Measurements from ENCODE around the gene HS2ST1. TPM values are rescaled to one million over a fixed set of nuclear protein-coding genes. Genes with fewer than 3 reads are reported as not detected.
"Not testable (repeated sequence)": the region's sequence is repeated elsewhere in the genome, so short reads cannot be mapped to it uniquely, and the experiment has no call there.

The HS2ST1 gene
- total RNA-seq, 1 experiment from 2014 or later, result 27.8 TPM

GRCh38 chr1:87013385-87013784, 99.0 kb downstream of the HS2ST1 start:
- DNase-seq (ENCODE audit: low read depth), result not testable (repeated sequence)

GRCh38 chr1:87017998-87018672, 103.7 kb downstream of the HS2ST1 start:
- DNase-seq (ENCODE audit: low read depth), result no peak

DNA sequence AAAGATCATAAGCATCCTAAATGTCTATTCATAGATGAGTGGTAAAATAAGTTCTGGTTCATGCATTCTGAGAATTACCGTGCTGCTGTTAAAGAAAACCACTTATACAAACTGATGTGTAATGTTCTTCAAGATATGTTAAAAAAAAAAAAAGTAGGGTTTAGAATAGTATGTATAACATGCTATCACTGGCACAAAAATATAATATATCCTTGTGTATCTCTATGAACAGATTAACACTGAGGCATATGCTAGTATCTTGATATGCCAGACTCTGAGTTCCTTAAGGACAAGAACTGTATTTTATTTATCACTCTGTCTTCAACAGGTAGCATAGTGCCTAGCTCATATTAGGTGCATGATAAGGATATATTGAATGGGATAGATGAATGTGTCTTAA, 108.9 kb downstream of the HS2ST1 start:
- no peak for DNase-seq (ENCODE audit: low read depth)

DNA sequence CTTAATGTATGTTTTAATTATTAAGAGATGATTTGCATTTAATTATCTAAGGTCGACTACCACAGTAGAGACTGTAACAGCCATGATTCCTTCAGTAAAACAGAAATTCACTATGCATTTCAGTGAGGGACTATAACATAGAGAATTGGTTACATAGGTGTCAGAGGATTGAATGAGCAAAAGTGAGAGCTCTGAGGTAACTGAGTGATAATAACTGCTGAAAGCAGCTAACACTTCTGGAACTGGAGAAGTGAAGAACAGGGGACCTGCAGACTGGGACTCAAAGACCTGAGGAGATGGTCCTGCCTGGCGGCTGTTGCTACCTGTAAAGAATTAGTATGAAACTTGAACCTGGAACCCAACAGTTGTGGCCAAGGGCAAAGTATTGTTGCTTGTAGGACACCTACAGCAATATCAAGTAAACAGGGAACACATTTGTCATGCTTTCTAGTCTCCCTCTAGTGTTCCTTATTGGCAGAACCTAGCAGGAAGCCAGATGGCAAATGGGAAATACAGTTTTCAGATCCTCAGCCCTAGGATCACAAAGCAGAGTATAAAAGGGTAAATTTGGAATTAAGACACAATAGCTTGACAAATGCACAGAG, 110.6 kb downstream of the HS2ST1 start:
- peak; percentile 37 for DNase-seq (ENCODE audit: low read depth)

DNA sequence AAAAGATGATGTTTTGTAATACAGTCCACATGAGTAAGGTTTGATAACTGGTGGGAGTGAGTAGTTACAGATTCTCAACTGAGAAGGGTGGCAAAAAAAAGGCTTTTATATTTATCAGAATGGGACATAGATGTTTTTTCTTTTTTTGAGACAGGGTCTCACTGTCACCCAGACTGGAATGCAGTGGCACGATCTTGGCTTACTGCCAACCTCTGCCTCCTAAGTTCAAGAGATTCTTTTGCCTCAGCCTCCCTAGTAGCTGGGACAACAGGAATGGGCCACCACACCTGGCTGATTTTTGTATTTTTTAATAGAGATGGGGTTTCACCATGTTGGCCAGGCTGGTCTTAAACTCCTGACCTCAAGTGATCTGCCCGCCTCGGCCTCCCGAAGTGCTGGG, 113.1 kb downstream of the HS2ST1 start:
- not testable (repeated sequence) for DNase-seq (ENCODE audit: low read depth)

DNA sequence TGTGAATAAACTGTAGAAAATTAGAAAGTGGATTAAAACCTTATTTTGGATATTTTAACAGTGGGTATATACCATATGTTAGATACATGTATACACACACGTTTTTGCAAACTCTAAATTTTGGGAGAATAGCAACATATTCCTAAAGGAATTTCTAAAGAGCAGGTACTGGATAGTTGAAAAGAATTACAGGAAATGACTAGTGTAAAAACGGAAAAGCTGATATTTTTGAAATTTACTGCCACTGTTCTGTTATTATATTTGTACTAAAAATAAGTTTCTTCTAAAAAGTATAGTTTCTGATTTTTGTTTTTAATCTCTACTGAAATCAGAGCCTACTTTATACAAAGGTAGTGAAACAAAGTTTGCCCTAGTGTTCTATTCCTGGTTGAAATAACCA, 114.1 kb downstream of the HS2ST1 start:
- DNase-seq (ENCODE audit: low read depth), result no peak

GRCh38 chr1:87030740-87031690, 116.6 kb downstream of the HS2ST1 start:
- DNase-seq (ENCODE audit: low read depth), result no peak

DNA sequence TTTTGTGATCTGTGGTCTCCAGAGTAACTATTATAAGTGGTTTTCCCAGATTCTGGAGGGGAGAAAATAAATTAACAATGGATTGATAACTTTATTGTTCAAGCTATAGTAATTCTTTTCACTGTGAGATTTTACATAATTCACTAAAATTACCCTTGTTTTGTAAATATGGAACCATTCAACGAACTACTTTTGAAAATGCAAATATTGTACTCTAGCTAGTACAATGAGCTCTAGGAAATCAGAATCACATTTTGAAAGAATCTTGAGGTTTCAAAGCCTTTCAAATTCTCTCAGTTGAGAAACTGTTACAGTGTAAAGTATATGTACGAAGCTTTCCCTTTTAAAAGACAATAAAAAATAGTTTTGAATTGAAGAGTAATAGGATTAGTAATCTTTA, 119.9 kb downstream of the HS2ST1 start:
- no peak for DNase-seq (ENCODE audit: low read depth)

GRCh38 chr1:87039096-87039495, 124.7 kb downstream of the HS2ST1 start:
- no peak for DNase-seq (ENCODE audit: low read depth)

- no peak for DNase-seq (ENCODE audit: low read depth)
Measured at GRCh38 chr1:87042111-87042811, 127.8 kb downstream of the HS2ST1 start.

- DNase-seq (ENCODE audit: low read depth), result no peak
Measured at GRCh38 chr1:87044424-87044823, 130.0 kb downstream of the HS2ST1 start.

DNA sequence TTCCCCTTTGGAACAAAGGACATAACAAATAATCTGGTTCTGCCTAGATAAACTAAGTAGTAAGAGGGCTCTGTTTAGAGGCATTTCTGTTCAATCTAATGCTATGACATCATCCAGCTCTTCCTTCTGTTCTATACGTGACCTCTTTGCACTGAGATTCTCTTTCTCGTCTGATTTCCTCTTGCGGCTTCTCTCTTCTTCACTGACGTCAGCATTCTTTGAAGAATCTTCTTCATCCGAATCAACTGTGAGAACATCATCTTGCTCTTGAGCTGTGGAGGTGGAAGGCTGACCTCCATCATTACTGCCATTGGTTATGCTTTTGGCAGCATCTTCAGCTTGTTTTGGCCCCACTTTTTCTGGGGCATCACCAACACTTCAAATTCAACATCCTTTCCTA, 130.4 kb downstream of the HS2ST1 start:
- no peak for DNase-seq (ENCODE audit: low read depth)

- DNase-seq (ENCODE audit: low read depth), result peak; percentile 20
Measured at GRCh38 chr1:87045761-87046304, 131.4 kb downstream of the HS2ST1 start.

DNA sequence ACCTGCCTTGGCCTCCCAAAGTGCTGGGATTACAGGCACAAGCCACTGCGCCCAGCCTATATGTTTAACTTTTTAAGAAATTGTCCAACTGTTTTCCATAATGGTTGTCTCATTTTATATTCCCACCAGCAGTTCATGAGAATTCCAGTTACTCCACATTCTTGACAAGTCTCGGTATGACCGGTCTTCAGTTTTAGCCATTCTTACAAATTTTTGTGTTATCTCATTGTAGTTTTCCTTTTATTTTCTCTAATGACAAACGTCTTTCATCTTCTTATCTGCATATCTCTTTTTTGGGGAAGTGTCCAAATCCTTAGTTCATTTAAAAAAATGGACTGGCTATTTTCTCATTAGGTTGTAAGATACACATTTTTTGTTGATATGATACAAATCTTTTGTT, 132.5 kb downstream of the HS2ST1 start:
- no peak for DNase-seq (ENCODE audit: low read depth)

DNA sequence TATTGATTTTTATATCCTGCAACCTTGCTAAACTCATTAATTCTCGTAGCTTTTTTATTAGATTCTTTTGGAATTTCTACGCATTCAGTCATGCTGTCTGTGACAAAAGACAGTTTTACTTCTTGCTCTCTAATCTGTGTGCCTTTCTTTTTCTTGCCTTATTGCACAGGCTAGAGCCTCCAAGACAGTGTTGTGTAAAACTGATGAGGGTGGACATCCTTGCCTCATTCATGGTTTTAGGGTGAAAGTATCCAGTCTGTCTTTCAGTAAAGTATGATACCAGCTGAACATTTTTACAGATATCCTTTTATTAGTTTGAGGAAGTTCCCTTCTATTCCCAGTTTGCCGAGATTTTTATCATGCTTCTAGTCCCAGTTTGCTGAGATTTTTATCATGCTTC, 133.8 kb downstream of the HS2ST1 start:
- DNase-seq (ENCODE audit: low read depth), result no peak

DNA sequence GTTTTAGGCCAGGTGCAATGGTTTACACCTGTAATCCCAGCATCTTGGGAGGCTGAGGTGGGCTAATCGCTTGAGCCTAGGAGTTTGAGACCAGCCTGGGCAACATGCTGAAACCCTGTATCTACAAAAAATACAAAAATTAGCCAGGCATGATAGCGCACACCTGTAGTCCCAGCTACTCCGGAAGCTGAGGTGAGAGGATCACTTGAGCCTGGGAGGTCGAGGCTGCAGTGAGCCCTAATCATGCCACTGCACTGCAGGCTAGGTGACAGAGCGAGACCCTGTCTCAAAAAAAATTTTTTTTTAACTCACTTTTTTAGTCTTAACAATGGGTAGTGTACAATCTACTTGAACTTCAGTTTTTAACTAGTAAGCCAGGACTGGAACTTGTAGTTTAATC, 137.5 kb downstream of the HS2ST1 start:
- no peak for DNase-seq (ENCODE audit: low read depth)

DNA sequence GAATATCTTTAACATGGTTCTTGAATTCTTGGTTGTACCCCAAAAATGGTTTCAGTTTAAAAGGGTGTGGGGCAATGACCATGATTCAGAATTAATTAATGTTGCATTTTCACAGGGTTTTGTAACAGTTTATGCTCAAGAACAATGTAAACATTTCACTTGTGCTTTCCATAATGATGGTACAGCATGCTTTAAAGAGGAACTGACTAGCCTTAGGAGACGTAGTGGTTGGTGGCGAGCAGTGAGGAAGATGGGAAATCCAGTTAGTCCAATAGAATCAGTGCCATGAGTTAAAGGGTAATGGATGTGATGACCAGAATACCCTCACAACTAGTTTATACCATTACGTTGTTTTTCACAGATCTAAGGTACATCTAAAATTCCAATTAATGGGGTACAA, 138.0 kb downstream of the HS2ST1 start:
- DNase-seq (ENCODE audit: low read depth), result no peak

- peak; percentile 6 for DNase-seq (ENCODE audit: low read depth)
Measured at GRCh38 chr1:87052961-87053360, 138.5 kb downstream of the HS2ST1 start.

- DNase-seq (ENCODE audit: low read depth), result no peak
Measured at GRCh38 chr1:87053446-87053845, 139.0 kb downstream of the HS2ST1 start.

GRCh38 chr1:87056974-87057373, 142.5 kb downstream of the HS2ST1 start:
- DNase-seq (ENCODE audit: low read depth), result no peak

- peak; percentile 28 for DNase-seq (ENCODE audit: low read depth)
Measured at GRCh38 chr1:87058343-87058649, 143.9 kb downstream of the HS2ST1 start.

DNA sequence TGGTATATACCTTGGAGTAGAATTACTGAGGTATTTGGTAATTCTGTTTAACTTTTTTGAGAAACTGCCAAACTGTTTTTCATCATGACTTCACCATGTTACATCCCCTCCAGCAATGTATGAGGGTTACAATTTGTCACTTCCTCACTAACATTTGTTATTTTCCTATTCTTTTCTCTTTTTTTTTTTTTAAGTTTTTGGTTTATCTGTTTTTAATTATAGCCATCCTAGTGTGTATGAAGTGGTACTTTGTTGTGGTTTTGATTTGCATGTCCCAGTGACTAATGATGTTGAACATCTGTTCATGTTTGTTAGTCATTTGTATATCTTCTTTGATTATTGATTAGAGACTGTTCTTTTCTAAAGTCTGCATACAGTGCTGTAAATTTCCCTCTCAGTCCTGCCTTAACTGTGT, 147.3 kb downstream of the HS2ST1 start:
- peak; percentile 43 for DNase-seq (ENCODE audit: low read depth)
